ENCODE results near the gene CHTF8. TPM values are rescaled to one million over a fixed set of nuclear protein-coding genes. Genes with fewer than 3 reads are reported as not detected.

The CHTF8 gene
- total RNA-seq, 2 experiments from 2014 or later = 133 to 138 TPM

GRCh38 chr16:69088684-69089083 is 43.7 kb downstream of the CHTF8 start:
- no peak for DNase-seq
- CTCF ChIA-PET = interaction anchor here (0.8 to 1.1 kb wide), 3 partner anchors 17 to 567 kb away, joined by 3 to 4 read pairs (median 3); partner anchors contain the start of gene HAS3
- Mint-ChIP-seq H3K27ac (no peak overlapping the region), H3K9me3 (no peaks in the 10 kb centered on the region), H3K27me3 (peaks cover 7% of the 10 kb centered on the region), H3K4me3 (no peak overlapping the region), H3K36me3 (ENCODE audit: low read depth) (peaks cover 7% of the 10 kb centered on the region), H3K4me1 (peaks cover 27% of the 10 kb centered on the region)
- POLR2A ChIA-PET = no interaction called here

- ChIA-PET POLR2A (no interaction called here), CTCF (no interaction called here)
- Mint-ChIP-seq H3K36me3 (ENCODE audit: low read depth) (peaks cover 7% of the 10 kb centered on the region), H3K4me1 (peaks cover 27% of the 10 kb centered on the region), H3K27me3 (peaks cover 7% of the 10 kb centered on the region), H3K27ac (no peak overlapping the region), H3K4me3 (no peak overlapping the region), H3K9me3 (no peaks in the 10 kb centered on the region)
- DNase-seq = no peak
These were observed 45.2 kb downstream of the CHTF8 start for GRCh38 chr16:69087161-69087581.

- H3K27me3 Mint-ChIP-seq = no peaks in the 10 kb centered on the region
- H3K4me1 Mint-ChIP-seq = peaks cover 24% of the 10 kb centered on the region
- H3K4me3 Mint-ChIP-seq = no peak overlapping the region
- no peak for DNase-seq
- H3K27ac Mint-ChIP-seq = no peak overlapping the region
- CTCF ChIA-PET = interaction anchor here (0.6 to 0.7 kb wide), 2 partner anchors 38 to 808 kb away, joined by 3 read pairs; no protein-coding TSS in a partner anchor
- POLR2A ChIA-PET = no interaction called here
- H3K36me3 Mint-ChIP-seq (ENCODE audit: low read depth) = peaks cover 7% of the 10 kb centered on the region
- no peaks in the 10 kb centered on the region for H3K9me3 Mint-ChIP-seq
These were observed 47.2 kb downstream of the CHTF8 start for GRCh38 chr16:69085032-69085695.

GRCh38 chr16:69084289-69084688 is 48.1 kb downstream of the CHTF8 start:
- peaks cover 7% of the 10 kb centered on the region for H3K36me3 Mint-ChIP-seq (ENCODE audit: low read depth)
- H3K4me3 Mint-ChIP-seq = no peak overlapping the region
- POLR2A ChIA-PET = no interaction called here

GRCh38 chr16:69083306-69083941 is 49.0 kb downstream of the CHTF8 start:
- no peaks in the 10 kb centered on the region for H3K27me3 Mint-ChIP-seq
- H3K4me3 Mint-ChIP-seq = no peak overlapping the region
- no peak overlapping the region for H3K27ac Mint-ChIP-seq
- H3K9me3 Mint-ChIP-seq = no peaks in the 10 kb centered on the region
- H3K36me3 Mint-ChIP-seq (ENCODE audit: low read depth) = peaks cover 7% of the 10 kb centered on the region
- ChIA-PET CTCF (interaction anchor here (0.6 kb wide), 1 partner anchor 125 kb away, joined by 3 read pairs; no protein-coding TSS in a partner anchor), POLR2A (no interaction called here)
- no peak for DNase-seq
- H3K4me1 Mint-ChIP-seq = peaks cover 8% of the 10 kb centered on the region

More at GRCh38 chr16:69084289-69084688, 48.1 kb downstream of the CHTF8 start:
- Mint-ChIP-seq H3K27ac (no peak overlapping the region), H3K27me3 (no peaks in the 10 kb centered on the region), H3K9me3 (no peaks in the 10 kb centered on the region), H3K4me1 (peaks cover 16% of the 10 kb centered on the region)
- CTCF ChIA-PET = no interaction called here
- DNase-seq = no peak

- Mint-ChIP-seq H3K9me3 (no peaks in the 10 kb centered on the region), H3K27me3 (no peaks in the 10 kb centered on the region), H3K4me3 (no peak overlapping the region), H3K27ac (no peak overlapping the region), H3K36me3 (ENCODE audit: low read depth) (no peaks in the 10 kb centered on the region), H3K4me1 (no peaks in the 10 kb centered on the region)
- POLR2A ChIA-PET = no interaction called here
- CTCF ChIA-PET = no interaction called here
- DNase-seq = no peak
These were observed 52.7 kb downstream of the CHTF8 start for GRCh38 chr16:69079697-69080096.

- Mint-ChIP-seq H3K4me3 (no peak overlapping the region), H3K4me1 (no peaks in the 10 kb centered on the region), H3K9me3 (no peaks in the 10 kb centered on the region), H3K27me3 (no peaks in the 10 kb centered on the region), H3K27ac (no peak overlapping the region), H3K36me3 (ENCODE audit: low read depth) (no peaks in the 10 kb centered on the region)
- no peak for DNase-seq
- ChIA-PET POLR2A (no interaction called here), CTCF (interaction anchor here (0.6 kb wide), 1 partner anchor 1208 kb away, joined by 3 read pairs; no protein-coding TSS in a partner anchor)
These were observed 54.3 kb downstream of the CHTF8 start for GRCh38 chr16:69078073-69078472.

- no peaks in the 10 kb centered on the region for H3K4me1 Mint-ChIP-seq
- ChIA-PET POLR2A (no interaction called here), CTCF (no interaction called here)
- no peak overlapping the region for H3K4me3 Mint-ChIP-seq
- H3K27ac Mint-ChIP-seq = no peak overlapping the region
- no peaks in the 10 kb centered on the region for H3K36me3 Mint-ChIP-seq (ENCODE audit: low read depth)
- DNase-seq = no peak
- no peaks in the 10 kb centered on the region for H3K27me3 Mint-ChIP-seq
- H3K9me3 Mint-ChIP-seq = no peaks in the 10 kb centered on the region
These were observed 55.1 kb downstream of the CHTF8 start for GRCh38 chr16:69077251-69077650.

GRCh38 chr16:69073181-69073702 is 59.1 kb downstream of the CHTF8 start:
- no peaks in the 10 kb centered on the region for H3K27me3 Mint-ChIP-seq
- H3K27ac Mint-ChIP-seq = no peak overlapping the region
- no peaks in the 10 kb centered on the region for H3K9me3 Mint-ChIP-seq
- no peaks in the 10 kb centered on the region for H3K36me3 Mint-ChIP-seq (ENCODE audit: low read depth)
- no peak overlapping the region for H3K4me3 Mint-ChIP-seq
- CTCF ChIA-PET = interaction anchor here (0.7 kb wide), 1 partner anchor 61 kb away, joined by 4 read pairs; no protein-coding TSS in a partner anchor
- no peak for DNase-seq
- POLR2A ChIA-PET = no interaction called here
- H3K4me1 Mint-ChIP-seq = no peaks in the 10 kb centered on the region

- ChIA-PET CTCF (interaction anchor here (0.7 kb wide), 1 partner anchor 61 kb away, joined by 4 read pairs; no protein-coding TSS in a partner anchor), POLR2A (no interaction called here)
- no peak for DNase-seq
- H3K4me3 Mint-ChIP-seq = no peak overlapping the region
- no peaks in the 10 kb centered on the region for H3K27me3 Mint-ChIP-seq
- H3K27ac Mint-ChIP-seq = no peak overlapping the region
- no peaks in the 10 kb centered on the region for H3K36me3 Mint-ChIP-seq (ENCODE audit: low read depth)
- no peaks in the 10 kb centered on the region for H3K4me1 Mint-ChIP-seq
- H3K9me3 Mint-ChIP-seq = no peaks in the 10 kb centered on the region
These were observed 59.8 kb downstream of the CHTF8 start for GRCh38 chr16:69072640-69072974.

GRCh38 chr16:69071036-69071435 is 61.4 kb downstream of the CHTF8 start:
- Mint-ChIP-seq H3K4me1 (no peaks in the 10 kb centered on the region), H3K27ac (no peak overlapping the region), H3K36me3 (ENCODE audit: low read depth) (no peaks in the 10 kb centered on the region), H3K9me3 (no peaks in the 10 kb centered on the region), H3K27me3 (no peaks in the 10 kb centered on the region), H3K4me3 (no peak overlapping the region)
- DNase-seq = no peak
- ChIA-PET POLR2A (no interaction called here), CTCF (no interaction called here)

GRCh38 chr16:69069504-69069903 is 62.9 kb downstream of the CHTF8 start:
- Mint-ChIP-seq H3K4me3 (no peak overlapping the region), H3K27ac (no peak overlapping the region), H3K27me3 (no peaks in the 10 kb centered on the region), H3K4me1 (no peaks in the 10 kb centered on the region), H3K9me3 (no peaks in the 10 kb centered on the region), H3K36me3 (ENCODE audit: low read depth) (no peaks in the 10 kb centered on the region)
- ChIA-PET POLR2A (no interaction called here), CTCF (no interaction called here)
- DNase-seq = no peak

Data from activated CD4-positive, alpha-beta memory T cell treated with anti-CD3 and anti-CD28 coated beads, Interleukin-2, amount 10 ng/mL, durations not matched to agents 7 days and 5 days (primary cell).